Activated T-cell treated with anti-CD3 and anti-CD28 coated beads, Interleukin-2, amount 50 U/mL, for 72 hours (primary cell): Measurements from ENCODE around the gene MYO10. TPM values are rescaled to one million over a fixed set of nuclear protein-coding genes. Genes with fewer than 3 reads are reported as not detected.
A peak's percentile ranks its signal among the peaks of the same experiment; 100 is the strongest.
"Not testable (repeated sequence)": the region's sequence is repeated elsewhere in the genome, so short reads cannot be mapped to it uniquely, and the experiment has no call there.

Source experiments
- ATAC-seq, 2 donors: fragments of 150-1000 bp; cut with Tn5 transposase; replicated peaks in 1 of 2; 2 replicates each; pipeline ENCODE4 v1.10.0; 2021; ENCODE audit warnings: moderate library complexity in 2 of 2, mild to moderate bottlenecking in 1 of 2
- DNase-seq, 2 donors: peaks; one replicate each; pipeline ENCODE4 v3.0.0; 2021 to 2022; ENCODE audit warnings: mixed read lengths in 1 of 2
- H3K27ac Mint-ChIP-seq: one replicate; pipeline ENCODE4 v1.8.0; 2022; ENCODE audit warnings: mild to moderate bottlenecking, moderate library complexity, mixed read lengths
- H3K27me3 Mint-ChIP-seq: one replicate; pipeline ENCODE4 v1.8.0; 2022; ENCODE audit warnings: low read depth, mixed read lengths
- H3K36me3 Mint-ChIP-seq, 2 donors: one replicate each; pipeline ENCODE4 v1.8.0; 2022; ENCODE audit warnings: mixed read lengths in 2 of 2, mild to moderate bottlenecking in 1 of 2; ENCODE audit not compliant: insufficient read depth in 2 of 2
- H3K4me1 Mint-ChIP-seq: one replicate; pipeline ENCODE4 v1.8.0; 2022; ENCODE audit warnings: low read depth, mixed read lengths
- H3K4me3 Mint-ChIP-seq, 2 donors: one replicate each; pipeline ENCODE4 v1.8.0; 2022; ENCODE audit warnings: mild to moderate bottlenecking in 2 of 2, mixed read lengths in 2 of 2, moderate library complexity in 2 of 2
- H3K9me3 Mint-ChIP-seq, 2 donors: one replicate each; pipeline ENCODE4 v1.8.0; 2022; ENCODE audit warnings: mixed read lengths in 2 of 2
- total RNA-seq, 2 donors: library from RNA; stranded (reverse); gene quantifications; one replicate each; pipeline ENCODE4 v1.2.3, GENCODE V29; 2022

Gene MYO10
- total RNA-seq, 2 donors from 2014 or later: 0.43 to 0.97 TPM

DNA sequence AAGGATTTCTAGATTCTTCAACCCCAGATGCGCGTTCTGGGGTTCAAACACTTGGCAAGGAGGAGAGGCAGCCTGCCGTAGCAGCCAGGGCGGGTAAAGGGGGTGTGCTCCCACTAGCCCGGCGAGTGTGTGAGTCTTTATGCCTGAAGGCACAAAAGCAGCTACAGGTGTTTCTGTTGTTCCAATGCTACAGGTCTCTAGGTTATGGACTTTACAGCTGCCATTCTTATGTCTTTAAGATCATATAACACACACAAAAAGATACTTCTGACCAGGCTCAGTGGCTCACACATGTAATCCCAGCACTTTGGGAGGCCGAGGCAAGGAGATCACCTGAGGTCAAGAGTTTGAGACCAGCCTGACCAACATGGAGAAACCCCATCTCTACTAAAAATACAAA, 185.6 kb downstream of the MYO10 start:
- Mint-ChIP-seq H3K27ac (no peak overlapping the region), H3K4me3 (no peak overlapping the region), H3K4me1 (no peaks in the 10 kb centered on the region), H3K27me3 (no peaks in the 10 kb centered on the region), H3K36me3 (no peaks in the 10 kb centered on the region), H3K9me3 (no peaks in the 10 kb centered on the region)
- ATAC-seq (no peak), DNase-seq (no peak)

DNA sequence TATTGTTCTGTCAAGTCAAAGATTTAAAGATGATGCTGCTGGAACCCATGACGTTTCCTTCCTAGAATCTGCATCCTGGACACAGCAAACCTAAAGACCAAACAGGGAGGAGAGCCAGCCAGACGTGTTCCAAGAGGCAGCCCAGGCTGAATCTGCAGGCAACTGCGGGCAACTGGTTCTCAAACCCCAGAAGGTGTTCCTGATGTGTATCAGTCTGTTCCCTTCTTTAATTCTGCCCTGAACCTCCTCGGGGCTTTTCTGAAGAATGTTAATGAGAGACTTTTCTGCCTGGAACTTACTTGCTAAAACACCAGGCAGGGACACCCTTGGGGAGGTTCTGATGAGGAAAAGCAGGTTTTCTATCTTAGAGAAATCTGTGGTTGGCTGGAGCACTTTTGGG, 186.5 kb downstream of the MYO10 start:
- DNase-seq (no peak), ATAC-seq (no peak)
- Mint-ChIP-seq H3K36me3 (no peaks in the 10 kb centered on the region), H3K4me3 (no peak overlapping the region), H3K4me1 (no peaks in the 10 kb centered on the region), H3K27ac (no peak overlapping the region), H3K27me3 (no peaks in the 10 kb centered on the region), H3K9me3 (no peaks in the 10 kb centered on the region)

DNA sequence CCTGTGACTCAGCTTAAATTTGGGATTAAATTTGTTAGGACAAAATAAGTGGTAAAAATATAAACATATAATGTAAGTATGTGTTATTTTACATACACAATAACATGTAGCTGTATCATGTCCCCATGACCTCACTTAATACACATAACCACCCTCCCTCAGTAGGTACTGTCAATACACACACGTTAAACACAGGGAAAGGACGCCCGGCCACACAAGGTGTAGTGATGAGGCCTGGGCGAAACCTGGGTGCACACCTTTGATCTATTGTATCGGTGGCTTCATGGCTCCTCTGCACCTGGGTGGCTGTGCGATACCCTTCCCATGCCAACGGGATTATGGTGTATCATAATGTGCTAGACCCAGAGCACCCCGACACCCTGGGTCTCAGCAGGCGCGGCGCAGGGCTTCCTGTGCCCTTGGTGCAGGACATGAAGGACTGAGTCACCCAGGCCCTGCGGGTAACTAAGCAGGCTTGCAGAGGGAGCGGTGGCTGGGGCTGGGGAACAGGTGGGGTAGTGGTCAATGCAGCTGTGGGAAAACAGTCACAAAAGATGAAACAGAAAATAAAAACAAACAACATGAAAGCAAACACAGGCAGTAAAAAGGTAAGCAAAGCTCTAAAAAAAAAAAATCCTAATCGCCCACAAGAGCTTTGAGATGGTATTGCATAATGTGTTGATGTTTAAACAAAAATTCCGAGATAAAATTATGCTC, 191.8 kb downstream of the MYO10 start:
- Mint-ChIP-seq H3K27me3 (peaks cover 24% of the 10 kb centered on the region), H3K9me3 (no peaks in the 10 kb centered on the region), H3K36me3 (no peaks in the 10 kb centered on the region), H3K27ac (no peak overlapping the region), H3K4me3 (no peak overlapping the region), H3K4me1 (peaks cover 6% of the 10 kb centered on the region)
- ATAC-seq (no peak), DNase-seq (no peak)

DNA sequence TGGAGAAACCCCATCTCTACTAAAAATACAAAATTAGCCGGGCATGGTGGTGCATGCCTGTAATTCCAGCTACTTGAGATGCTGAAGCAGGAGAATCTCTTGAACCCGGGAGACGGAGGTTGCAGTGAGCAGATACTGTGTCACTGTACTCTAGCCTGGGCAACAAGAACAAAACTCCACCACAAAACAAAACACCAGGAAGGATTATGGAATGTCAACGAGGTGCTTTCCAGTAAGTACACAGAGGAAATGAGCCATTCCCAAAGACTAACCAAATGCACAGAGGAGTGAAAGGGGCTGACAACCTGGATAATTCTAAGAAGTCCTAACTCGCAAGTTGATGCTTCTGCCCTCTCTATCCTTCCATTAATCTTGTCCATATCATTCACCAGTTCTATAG, 193.2 kb downstream of the MYO10 start:
- H3K36me3 Mint-ChIP-seq: no peaks in the 10 kb centered on the region
- peaks cover 6% of the 10 kb centered on the region for H3K4me1 Mint-ChIP-seq
- ATAC-seq (no peak), DNase-seq (no peak)
- H3K9me3 Mint-ChIP-seq: no peaks in the 10 kb centered on the region
- H3K4me3 Mint-ChIP-seq: no peak overlapping the region
- no peak overlapping the region for H3K27ac Mint-ChIP-seq
- H3K27me3 Mint-ChIP-seq: peaks cover 35% of the 10 kb centered on the region

DNA sequence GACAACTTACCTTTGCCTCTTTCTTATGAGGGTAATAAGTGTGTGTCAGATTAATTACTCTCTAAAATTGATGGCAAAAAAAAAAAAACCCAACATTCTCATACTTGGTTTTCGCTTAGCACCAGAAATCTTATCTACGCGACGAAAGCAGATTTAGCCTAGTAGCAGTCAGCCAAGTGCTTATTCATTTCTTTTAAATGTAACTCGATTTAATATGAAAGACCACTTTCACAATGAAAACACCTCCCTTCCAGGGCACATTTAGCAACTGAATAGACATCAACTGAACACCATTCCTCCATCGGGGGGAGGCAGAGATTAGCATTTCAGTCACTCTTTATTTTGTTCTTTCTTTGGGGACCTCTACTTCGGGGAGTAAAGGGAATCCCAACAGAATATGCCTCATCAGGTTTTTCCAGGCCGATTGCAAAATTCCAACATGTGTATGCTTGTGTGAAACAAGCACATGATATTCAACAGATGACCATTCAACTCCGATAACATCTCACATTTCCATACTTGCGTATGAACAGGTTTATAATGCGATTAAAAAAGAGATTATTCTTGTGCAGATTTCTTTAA, 195.2 kb downstream of the MYO10 start:
- no peak for DNase-seq
- Mint-ChIP-seq H3K4me3 (no peak overlapping the region), H3K27me3 (peaks cover 37% of the 10 kb centered on the region), H3K27ac (no peak overlapping the region), H3K9me3 (no peaks in the 10 kb centered on the region), H3K36me3 (no peaks in the 10 kb centered on the region), H3K4me1 (peaks cover 6% of the 10 kb centered on the region)
- ATAC-seq: no peak

DNA sequence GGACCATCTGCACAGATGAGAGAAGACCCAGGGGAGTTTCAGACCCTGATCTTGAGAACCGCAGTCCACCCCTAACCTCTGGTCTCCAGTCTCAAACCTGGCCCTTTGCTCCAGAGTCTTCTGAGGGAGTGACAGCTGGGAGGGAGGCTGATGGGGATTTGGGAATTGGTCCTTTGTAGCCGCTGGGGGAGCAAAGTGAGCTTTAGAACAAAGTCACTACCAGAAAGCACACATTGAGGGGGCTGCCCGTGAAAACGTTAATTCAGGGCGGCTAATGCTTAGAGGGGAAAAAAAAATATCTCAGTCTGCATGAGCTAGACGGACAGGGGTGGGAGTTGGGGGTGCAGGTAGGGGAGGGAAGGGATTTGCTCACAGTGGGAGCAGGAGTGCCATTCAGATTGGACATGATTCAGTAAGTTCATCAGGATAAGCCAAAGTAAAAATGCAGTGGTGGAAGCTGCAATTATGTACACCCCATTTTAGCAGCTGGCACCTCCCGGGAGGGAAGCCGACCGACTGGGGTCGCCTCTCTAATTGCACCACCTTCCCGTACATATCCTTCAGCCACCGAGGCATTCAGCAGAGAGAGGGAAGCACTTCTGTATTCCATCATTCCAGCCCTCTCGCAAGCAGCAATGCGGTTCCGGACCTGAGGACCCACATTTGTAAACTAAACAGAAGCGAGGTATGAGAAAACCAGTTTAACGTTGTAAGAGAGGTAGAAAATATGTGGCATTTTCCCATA, 195.8 kb downstream of the MYO10 start:
- Mint-ChIP-seq H3K4me1 (peaks cover 6% of the 10 kb centered on the region), H3K4me3 (no peak overlapping the region), H3K27me3 (peaks cover 37% of the 10 kb centered on the region), H3K9me3 (no peaks in the 10 kb centered on the region), H3K27ac (no peak overlapping the region), H3K36me3 (no peaks in the 10 kb centered on the region)
- no peak for ATAC-seq
- DNase-seq: no peak

DNA sequence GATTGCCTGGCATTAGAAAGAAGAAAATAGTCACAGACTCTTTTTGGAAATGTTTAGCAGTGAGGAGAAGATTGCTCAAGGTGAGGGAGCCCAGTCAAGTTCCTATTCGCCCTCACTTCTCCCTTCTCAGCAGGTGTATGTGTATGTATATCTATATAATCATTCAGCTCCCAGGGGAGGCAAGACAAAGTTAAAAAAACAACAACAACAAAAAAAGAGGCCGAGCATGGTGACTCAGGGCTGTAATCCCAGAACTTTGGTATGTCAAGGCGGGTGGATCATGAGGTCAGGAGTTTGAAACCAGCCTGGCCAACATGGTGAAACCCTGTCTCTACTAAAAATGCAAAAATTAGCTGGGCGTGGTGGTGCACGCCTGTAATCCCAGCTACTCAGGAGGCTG, 197.7 kb downstream of the MYO10 start:
- not testable (repeated sequence) for H3K4me3 Mint-ChIP-seq, H3K4me1 Mint-ChIP-seq, ATAC-seq, H3K36me3 Mint-ChIP-seq, DNase-seq, H3K9me3 Mint-ChIP-seq, H3K27ac Mint-ChIP-seq
- peaks cover 37% of the 10 kb centered on the region for H3K27me3 Mint-ChIP-seq

DNA sequence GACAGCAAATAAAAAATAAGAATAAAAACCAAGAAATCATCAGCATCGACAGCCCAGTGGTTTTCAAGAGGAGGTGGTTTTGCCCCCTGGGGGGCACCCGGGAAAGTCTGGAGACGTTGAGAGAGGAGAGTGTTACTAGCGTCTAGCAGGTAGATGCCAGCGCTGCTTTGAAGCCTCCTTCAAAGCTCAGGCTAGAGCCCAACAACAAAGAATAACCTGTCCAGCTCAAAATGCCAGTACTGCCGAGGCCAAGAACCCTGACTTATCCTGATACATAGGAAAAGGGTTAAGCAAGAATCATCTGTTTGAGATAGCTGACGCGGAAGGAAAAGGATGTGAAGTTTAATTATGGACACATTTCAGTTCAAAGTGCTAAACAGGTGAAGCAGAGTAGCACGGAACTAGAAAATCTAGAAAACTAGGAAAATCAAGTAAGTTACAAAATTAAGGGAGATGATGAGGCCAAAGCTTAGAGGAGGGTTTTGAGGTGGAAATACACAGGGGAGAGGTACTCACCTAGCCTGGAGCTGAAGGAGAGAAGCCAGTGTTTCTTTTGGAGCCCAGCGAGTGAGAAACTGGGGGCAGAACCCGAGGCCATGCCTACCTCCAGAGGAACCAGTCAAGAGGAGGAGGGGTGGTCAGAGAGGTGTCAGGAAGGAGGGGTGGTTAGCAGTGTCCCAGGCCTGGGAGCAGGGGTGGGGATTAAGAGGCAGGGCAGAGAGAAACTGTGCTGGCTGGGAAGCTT, 198.3 kb downstream of the MYO10 start:
- DNase-seq: no peak
- no peaks in the 10 kb centered on the region for H3K9me3 Mint-ChIP-seq
- ATAC-seq: no peak
- no peak overlapping the region for H3K4me3 Mint-ChIP-seq
- peaks cover 6% of the 10 kb centered on the region for H3K4me1 Mint-ChIP-seq
- H3K27me3 Mint-ChIP-seq: peaks cover 37% of the 10 kb centered on the region
- H3K27ac Mint-ChIP-seq: peak overlapping the region; percentile 42
- no peaks in the 10 kb centered on the region for H3K36me3 Mint-ChIP-seq

DNA sequence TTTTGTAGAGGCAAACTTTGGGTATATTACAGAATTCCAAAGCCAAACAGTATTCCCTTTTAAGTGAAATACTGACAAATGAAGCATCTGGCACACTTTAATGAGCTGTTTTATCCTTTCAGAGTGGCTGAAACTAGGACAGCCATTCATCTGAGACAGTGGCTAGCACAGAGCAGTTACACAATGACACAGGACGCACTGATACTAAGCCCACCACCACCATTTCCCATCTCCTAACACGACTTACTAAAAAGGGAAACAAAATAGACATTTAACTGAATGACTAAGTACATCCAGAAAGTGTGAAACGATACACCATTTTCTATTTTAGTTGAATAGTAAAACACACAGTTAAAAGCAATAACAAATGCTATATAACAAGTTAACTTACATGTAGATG, 198.9 kb downstream of the MYO10 start:
- H3K36me3 Mint-ChIP-seq: no peaks in the 10 kb centered on the region
- no peaks in the 10 kb centered on the region for H3K9me3 Mint-ChIP-seq
- H3K4me1 Mint-ChIP-seq: peaks cover 6% of the 10 kb centered on the region
- peak; percentile 52 to 86 for ATAC-seq
- DNase-seq: peak; percentile 2 to 6
- H3K27me3 Mint-ChIP-seq: peaks cover 37% of the 10 kb centered on the region
- H3K4me3 Mint-ChIP-seq: no peak overlapping the region
- H3K27ac Mint-ChIP-seq: peak overlapping the region; percentile 42

DNA sequence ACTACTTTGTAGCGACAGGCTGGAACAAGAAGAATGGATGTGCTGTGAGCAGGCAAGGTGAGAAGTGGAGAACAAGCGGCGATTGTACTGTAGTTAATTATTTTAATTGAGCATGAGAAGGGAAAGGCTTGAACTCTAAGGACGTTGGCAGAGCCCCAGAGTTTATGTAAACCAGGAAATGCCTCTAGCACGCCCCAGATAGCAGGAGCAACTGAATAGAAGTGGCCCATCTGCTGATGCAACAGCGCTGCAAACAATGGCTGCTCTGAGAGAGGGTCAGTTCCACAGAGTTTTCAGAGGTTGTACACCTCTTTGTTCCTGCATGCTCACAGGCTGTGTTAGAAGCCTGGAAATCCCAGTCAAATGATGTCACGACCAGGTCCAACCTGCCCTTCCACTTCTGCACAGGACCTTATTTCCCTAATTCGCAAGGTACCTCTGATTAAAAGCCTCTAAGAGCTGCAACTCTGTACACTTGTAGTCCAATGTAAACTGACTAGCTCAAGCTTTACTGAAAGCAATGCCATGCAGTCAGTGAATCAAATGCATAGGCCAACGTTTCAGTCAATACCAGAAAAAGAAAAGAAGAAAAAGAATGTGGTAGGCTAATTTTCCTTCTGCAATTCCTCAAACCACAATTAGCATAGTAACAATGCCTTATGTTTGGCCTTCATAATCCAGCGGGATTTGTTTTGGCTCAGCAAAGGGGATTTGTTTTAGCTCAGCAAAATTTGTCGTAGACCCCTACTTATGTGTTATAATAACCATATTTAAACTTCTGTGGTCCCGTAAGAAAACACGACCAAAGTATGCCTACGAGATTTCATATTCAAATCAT, 199.7 kb downstream of the MYO10 start:
- H3K9me3 Mint-ChIP-seq: no peaks in the 10 kb centered on the region
- DNase-seq: no peak
- peaks cover 32% of the 10 kb centered on the region for H3K27me3 Mint-ChIP-seq
- no peak overlapping the region for H3K27ac Mint-ChIP-seq
- no peaks in the 10 kb centered on the region for H3K36me3 Mint-ChIP-seq
- no peak overlapping the region for H3K4me3 Mint-ChIP-seq
- ATAC-seq: no peak
- H3K4me1 Mint-ChIP-seq: peaks cover 6% of the 10 kb centered on the region

DNA sequence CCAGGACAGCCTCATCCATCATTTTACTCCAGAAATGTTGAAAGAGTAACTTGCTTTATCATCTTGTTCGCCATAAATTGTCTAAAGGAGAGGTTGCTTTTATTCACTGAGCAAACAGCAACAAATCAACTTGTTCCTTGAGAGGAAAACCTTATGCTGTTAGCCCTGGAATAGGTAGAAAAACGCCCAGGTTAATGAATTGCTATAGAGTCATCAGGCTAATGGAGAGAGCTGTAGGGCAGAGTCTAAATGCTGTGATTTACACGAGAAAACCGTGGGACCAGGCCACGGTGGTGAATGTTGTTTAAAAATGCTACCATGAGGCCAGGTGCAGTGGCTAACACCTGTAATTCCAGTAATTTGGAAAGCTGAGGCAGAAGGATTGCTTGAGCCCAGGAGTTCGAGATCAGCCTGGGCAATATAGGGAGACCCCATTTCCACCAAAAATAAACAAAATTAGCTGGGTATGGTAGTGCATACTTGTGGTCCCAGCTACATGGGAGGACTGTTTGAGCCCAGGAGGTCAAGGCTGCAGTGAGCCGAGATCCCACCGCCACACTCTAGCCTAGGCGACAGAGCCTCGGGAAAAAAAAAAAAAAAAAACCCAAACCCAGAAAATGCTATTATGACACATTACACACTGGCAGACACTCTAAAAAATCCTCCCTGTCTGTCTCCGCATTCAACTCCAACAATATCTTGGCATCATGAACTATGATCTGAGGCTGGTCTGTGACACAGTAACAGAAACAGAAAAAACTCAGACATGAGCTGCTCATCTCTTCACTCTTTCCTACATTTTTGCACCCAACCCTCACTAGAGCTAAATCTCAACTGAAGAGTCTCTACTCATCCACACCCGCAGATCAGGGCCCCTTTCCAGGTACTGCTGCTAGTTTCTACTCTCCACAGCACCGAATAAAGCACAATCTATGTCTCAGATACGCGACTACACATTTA, 200.7 kb downstream of the MYO10 start:
- H3K27ac Mint-ChIP-seq: no peak overlapping the region

More for the DNA sequence above, 200.7 kb downstream of the MYO10 start:
- H3K36me3 Mint-ChIP-seq: no peaks in the 10 kb centered on the region
- peaks cover 28% of the 10 kb centered on the region for H3K27me3 Mint-ChIP-seq
- H3K4me1 Mint-ChIP-seq: peaks cover 6% of the 10 kb centered on the region
- H3K9me3 Mint-ChIP-seq: no peaks in the 10 kb centered on the region
- no peak overlapping the region for H3K4me3 Mint-ChIP-seq
- DNase-seq: no peak
- ATAC-seq: no peak
